ENCODE data around the gene PPP1R14D.

PPP1R14D gene

DNA sequence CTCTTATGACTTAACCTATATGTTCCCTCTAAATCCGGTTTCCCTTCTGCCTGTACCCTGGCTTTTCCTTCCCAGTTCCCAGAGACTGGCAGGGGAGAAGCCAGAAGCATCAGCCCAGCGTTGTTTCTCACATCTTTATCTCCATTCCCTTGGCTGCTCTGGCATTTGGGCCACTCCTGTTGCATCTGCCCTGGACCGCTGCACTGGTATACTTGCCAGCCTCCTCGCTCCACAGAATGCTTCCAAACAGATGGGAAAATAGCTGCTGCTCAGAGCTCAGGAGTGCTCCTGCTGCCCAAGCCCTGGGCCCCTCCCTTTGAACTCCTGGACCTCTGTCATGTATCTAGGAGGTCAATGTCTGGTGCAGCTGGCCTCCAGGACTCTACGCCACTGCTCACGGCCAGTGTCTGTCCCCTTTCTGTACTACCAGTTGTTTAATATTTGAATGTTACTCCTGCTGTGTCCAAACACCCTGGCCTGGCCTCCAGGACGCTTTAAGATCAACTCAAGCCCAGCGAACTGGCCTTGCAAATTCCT lies 22.1 kb upstream of the PPP1R14D start:
- no peak for DNase-seq

DNA sequence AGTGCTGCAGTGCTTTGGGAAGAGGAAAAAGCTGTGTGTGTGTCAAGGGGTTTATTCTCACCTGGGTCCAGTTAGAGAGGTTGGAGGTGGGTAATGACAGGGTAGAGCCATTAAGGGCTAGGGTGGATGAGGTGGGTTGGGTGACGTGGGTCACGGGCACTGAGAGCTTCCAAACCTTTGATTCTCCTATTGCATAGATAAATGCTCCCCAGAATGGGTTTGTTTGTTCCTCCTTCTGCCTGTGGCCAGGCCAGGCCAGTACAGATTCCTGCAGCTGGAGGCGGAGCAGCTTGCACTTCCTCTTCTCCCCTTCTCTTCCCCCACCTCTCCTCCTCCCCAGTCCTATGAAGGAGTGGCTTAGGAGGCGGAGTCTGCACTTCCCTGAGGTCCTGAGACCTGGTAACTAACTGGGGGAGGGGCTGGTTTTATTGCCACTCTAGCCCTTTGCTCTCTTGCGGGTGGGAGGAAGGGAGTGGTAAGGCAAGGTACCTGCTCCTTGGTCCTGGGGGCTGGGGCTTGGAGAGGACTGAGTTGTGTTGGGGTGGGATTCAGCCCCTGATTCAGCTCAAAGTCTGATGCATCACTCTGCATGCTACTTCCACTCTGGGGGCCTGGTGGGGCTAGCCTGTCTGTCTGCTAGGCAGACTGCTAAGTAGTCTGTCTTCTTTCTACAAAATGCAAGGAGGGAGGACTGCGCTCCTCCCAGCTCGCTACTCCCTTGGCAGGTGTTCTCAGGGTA lies 18.9 kb upstream of the PPP1R14D start:
- DNase-seq: peak; percentile 81

DNA sequence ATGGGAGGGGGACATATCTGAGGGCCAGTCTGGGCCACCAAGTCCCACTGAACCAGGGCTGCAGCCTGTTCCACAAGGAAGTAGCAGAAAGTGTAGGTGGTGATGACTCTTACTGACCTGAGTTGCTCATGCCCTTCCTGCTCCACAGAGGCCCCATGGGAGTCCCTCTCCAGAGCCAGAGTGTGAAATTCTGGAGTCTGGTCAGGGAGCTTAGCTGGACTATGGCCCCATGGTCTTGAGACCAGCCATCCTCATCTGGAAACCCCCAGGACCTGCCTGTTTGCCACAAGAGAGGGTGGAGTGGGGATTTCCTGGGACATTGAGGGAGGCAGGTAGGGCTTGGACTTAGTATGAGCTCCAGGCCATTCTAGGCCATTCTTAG lies 18.3 kb upstream of the PPP1R14D start:
- no peak for DNase-seq

DNA sequence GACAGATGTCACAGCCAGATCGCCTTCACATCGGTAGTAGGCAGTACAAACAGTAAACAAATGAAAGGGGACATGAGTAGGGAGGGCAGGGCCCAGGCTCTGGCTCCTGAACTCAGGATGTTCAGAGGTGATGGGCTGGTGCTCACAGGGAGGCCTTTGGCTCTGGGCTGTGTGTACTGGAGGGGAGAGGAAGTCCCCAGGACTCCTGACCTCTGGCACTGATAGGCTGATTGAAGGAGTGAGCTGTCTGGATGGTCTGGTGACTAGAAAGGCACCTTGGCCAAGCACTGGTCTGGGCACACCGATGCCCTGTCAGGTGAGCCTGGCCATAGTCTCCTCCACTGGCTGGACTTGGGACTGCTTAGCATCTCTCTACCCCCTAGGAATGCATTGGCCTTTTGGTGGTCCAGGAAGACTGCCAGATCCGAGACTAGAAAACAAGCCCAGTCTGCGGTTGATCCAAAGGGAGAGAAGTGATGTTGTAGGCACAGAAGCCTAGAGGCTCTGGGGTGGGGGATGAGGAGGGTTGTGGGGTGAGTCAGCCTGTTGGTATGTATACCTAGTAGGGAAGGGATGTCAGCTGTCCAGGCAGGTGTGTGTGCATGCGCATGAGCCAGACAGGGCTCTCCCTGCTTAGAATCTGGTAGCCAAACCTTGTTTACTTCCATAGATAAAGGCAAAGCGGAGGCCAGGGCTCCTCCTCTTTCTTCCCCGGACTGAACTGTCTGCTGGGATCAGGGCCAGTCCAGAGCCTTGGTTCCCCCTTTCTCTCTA lies 17.2 kb upstream of the PPP1R14D start:
- peak; percentile 57 for DNase-seq

DNA sequence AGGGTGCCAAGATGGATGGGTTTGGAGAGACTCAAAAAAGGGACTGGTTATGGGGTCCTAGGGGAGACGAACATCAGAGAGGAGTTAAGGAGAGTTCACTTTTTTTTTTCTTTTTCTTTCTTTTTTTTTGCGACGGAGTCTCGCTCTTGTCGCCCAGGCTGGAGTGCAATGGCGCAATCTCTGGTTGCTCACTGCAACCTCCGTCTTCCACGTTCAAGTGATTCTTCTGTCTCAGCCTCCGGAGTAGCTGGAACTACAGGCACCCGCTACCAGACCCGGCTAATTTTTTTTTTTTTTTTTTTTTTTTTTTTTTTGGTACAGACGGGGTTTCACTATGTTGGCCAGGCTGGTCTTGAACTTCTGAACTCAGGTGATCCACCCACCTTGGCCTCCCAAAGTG lies 16.5 kb upstream of the PPP1R14D start:
- DNase-seq: no peak

DNA sequence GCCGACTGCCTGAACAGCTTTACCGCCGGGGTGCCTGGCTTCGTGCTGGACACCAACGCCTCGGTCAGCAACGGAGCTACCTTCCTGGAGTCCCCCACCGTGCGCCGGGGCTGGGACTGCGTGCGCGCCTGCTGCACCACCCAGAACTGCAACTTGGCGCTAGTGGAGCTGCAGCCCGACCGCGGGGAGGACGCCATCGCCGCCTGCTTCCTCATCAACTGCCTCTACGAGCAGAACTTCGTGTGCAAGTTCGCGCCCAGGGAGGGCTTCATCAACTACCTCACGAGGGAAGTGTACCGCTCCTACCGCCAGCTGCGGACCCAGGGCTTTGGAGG lies 16.2 kb upstream of the PPP1R14D start:
- no peak for DNase-seq

- DNase-seq: peak; percentile 23
Observed at GRCh38 chr15:40843885-40844695, 15.6 kb upstream of the PPP1R14D start, which contains the start of gene SPINT1. Gene SPINT1, plus strand, starts transcription at chr15:40844048. Its CDS starts 507 bp downstream, at chr15:40844555.

DNA sequence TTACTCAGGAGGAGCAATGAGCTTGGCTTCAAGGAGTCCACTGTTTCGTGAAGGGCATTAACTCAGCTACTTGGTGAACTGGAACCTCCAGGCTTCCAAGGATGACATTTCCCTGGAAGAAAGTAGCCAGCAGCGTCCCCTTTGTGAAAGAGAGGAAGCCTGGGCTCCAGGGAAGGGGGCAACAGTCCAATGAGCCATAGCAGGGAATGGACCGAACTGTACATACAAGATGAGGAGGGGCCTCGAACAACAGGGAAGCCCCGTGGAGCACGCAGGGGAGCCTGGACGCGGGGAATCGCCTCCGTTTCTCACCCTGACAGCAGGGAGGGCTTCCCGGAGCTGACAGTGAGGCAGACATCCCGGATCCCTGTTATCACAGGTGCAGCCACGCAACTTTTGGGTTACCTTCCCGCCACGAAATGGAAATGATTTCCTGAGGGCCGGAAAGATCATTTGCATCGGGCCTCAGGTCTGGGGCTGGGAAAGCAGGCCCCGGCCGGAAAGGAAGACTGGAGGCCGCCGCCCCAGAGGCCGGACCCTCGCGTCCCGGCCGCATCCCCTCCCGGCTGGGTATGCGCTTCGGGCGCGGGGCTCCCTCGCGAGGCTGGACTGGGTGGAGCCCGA lies 14.9 kb upstream of the PPP1R14D start:
- DNase-seq: no peak

- no peak for DNase-seq
Observed at GRCh38 chr15:40841741-40842140, 13.2 kb upstream of the PPP1R14D start.

GRCh38 chr15:40838756-40839155 lies 10.2 kb upstream of the PPP1R14D start:
- no peak for DNase-seq

- DNase-seq: no peak
Observed at GRCh38 chr15:40836020-40836419, 7.5 kb upstream of the PPP1R14D start.

- no peak for DNase-seq
Observed at GRCh38 chr15:40832903-40833302, 4.4 kb upstream of the PPP1R14D start.

- DNase-seq: no peak
Observed at GRCh38 chr15:40831861-40832260, 3.4 kb upstream of the PPP1R14D start.

DNA sequence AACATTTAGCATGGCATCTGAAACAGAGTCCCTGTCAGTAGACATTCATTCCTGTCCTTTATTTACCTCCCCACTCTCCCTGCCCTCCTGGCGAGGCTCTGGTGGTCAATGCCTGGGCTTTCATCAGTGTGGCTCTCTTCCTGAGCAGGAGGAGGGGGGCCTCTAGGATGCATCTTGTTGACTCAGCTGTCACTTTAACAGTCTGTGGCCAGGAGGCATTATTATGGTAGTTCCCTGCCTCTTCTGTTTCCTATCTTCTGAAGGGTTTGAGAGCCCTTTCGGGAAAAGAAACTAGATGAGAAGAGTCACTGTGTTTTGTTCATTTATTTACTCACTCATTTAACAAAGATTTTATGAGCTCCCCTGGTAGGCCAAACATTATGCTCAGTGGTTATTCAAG lies 2.4 kb upstream of the PPP1R14D start:
- peak; percentile 86 for DNase-seq

GRCh38 chr15:40829115-40829514 lies 607 bp upstream of the PPP1R14D start:
- no peak for DNase-seq

DNA sequence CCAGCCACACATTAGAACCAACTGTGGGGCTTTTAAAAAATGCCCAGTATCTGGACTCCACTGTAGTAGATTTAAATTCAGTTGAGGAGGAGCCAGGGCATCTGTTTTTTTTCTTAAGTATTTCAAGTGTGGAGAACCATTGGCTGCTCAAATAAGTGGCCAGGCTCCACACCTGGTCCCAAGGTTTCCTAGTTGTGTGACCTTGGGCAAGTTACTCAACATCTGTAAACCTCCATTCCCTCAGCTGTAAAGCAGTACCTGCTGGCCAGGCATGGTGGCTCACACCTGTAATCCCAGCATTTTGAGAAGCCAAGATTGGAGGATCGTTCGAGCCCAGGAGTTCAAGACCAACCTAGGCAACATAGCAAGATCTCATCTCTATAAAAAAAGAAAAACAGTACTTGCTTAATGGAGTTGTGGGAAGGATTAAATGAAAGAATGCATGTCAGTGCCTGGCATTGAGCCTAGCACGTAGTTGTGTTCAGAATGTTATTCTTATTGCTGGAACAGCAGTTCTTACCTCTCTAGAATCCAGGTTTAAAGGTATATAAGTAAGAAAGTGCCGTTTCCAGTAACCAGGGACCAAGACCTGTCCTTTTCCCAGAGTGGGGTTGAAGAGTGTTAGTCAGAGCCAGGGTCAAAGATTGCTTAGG lies 2.0 kb downstream of the PPP1R14D start:
- no peak for DNase-seq

DNA sequence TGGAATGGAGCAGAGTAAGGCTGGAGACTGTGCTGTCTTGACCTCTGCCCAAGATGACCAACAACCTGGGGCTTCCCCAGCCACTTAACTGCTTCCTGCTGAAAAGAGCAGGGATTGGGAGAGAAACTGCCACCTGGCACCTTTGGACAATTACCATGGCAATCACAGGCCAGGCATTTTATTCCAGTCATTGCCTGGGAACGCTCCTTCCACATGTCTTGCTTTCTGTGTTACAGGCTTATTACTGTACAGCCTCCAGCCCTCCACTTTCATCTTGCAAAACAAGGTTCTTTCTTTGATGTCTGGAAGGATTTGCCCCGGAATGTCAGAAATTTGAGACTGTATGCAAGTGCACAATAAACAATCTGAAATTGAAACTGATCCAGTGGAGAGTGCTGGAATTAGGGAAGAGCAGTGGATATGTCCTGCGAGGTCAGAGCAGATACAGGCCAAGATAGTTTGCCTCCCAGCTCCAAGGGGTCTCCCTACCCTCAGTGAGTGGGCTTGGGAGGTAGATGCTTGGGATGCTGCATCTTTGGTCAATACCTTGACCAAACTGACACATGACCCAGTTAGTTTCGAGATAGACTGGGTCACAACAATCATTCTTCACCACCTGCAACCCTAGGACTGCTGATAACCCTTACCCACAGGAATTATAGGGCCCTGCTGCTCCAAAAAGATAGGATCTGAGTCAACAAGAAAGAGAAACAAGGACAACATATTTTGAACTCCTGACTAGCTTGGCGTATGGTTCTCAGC lies 2.7 kb downstream of the PPP1R14D start:
- DNase-seq: no peak

DNA sequence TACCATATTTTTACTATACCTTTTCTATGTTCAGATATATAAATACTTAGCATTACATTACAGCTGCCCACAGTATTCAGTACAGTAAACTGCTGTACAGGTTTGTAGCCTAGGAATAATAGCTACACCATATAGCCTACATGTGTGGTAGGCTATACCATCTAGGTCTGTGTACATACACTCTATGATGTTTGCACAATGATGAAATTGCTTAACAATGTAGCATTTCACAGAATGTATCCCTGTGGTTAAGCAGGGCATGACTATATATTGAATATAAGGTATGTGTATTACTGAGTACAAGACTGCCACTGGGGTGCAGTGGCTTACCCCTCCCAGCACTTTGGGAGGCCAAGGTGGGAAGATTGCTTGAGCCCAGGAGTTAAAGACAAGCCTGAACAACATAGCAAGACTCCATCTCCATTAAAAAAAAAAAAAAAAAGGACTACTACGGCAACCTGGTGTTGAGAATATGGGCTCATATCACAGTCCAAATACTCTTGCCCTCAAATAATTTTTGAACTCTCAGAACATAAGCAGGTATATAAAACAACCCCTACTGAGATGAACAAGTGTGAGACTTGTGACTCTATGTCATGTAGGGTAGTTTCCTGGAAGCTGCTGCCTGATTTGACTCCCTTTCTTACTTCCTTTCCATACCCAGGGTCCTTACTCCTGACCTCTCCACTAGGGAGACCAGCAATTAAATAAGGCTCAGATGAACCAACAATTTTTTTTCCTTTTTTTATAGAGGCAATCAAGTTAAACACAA lies 4.8 kb downstream of the PPP1R14D start:
- no peak for DNase-seq

- no peak for DNase-seq
Observed at GRCh38 chr15:40821195-40821594, 7.3 kb downstream of the PPP1R14D start.

DNA sequence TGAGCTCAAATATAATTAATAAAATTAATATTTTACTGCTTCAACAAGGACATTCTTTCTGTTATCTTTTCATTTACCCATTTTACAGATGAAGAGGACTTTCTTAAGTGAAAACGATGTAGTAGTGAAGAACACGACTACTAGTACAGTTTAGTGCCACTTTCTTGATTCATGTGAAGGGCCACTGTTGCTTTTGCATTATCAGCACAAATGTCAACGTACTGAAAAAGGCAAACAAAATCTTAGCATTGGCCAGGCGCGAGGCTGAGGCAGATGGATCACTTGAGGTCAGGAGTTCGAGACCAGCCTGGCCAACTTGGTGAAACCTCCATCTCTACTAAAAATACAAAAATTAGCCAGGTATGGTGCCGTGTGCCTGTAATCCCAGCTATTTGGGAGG lies 9.5 kb downstream of the PPP1R14D start:
- no peak for DNase-seq
